ENCODE results near the gene PRKCE.

Gene PRKCE

DNA sequence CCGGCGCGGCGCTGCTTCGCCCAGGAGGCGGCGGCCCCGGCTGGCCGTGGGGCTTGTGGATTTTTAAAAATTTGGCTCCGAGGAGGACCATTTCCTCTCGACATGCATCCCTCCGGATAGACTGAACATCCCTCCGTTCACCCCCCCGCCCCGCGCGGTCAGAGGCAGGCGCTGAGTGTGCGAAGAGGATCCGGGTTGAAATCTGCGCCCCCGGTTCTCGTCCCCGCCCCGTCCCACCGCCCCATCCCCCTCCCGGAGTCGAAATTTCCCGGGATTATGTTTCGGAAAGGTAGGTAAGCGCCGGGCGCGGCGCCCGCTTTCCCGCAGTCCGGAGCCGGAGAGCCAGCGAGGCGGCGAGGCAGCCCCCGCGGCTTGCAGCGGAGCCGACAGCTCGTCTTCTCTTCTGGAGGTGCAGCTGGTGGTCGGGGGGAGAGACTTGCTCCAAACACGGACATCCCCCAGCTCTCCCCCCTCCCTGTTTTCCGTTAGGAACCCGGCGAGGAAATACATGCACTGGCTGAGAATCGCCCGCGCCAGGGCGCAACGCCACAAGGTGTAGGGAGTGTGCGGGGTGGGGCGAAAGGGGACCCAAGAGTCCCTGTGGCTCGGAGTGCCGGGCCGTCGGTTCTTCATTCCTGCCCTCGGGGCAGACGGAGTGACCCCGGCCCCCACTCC, at the start of gene PRKCE:
TSS of gene PRKCE (plus strand) at position 261 of the 675 bp plus-strand sequence.
- DNase-seq = peak; percentile 42

DNA sequence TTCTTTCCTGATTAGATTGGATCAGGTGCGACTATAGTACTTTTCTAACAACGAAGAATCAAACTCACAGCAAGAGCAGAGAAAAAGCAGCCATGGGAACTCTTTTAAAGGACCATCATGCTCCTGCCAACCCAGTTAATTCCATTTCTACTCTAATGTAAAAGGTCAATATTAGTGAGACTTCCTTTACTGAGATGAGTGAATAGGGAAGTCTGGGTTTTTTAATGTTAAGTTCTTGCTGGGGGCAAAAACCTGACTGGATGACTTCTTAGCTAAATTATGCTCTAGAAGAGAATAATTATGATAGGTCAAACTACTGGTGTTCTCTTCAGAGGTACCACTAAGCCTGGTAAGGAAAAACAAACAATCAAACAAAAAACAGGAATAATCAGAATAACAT, 48.9 kb upstream of the PRKCE start:
- DNase-seq = no peak

DNA sequence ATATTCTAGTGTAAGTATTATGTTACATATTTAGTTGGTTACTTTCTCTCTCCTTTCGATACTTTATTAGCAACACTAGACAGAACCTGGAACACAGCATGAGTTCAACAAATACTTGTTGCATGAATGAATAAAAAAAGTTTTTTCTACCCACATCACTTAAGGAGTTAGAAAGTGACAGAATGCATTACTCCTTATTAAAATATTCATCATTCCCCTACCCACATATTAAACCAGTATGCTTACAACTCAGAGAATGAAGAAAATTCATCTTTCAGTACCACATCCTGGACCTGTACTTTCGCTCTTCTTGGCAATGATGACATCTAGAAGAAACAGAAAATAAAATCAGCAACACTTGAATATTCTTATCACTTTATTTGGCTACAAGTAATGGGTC, 46.4 kb upstream of the PRKCE start:
- no peak for DNase-seq

- DNase-seq = no peak
Observed at GRCh38 chr2:45606796-45607195, 44.7 kb upstream of the PRKCE start.

DNA sequence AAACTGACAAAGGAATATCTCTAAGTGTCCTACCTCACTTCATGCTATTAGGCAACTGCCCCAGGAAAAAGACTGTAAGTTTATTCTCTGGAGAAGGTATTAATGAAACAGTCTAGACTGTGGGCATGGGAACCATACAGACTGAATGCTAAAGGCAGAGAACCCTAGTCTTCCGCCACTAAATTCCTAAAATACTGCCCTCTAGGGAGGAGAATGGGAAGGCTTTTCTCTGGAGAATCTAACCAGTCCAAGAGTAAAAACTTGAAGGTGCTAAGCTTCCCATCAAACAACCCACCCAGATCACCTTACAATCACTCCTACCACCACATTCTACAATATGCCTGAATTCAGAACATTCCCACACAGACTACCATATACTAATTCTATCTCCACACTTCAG, 43.8 kb upstream of the PRKCE start:
- DNase-seq = no peak

GRCh38 chr2:45610281-45611019, 41.0 kb upstream of the PRKCE start:
- DNase-seq = peak; percentile 16

DNA sequence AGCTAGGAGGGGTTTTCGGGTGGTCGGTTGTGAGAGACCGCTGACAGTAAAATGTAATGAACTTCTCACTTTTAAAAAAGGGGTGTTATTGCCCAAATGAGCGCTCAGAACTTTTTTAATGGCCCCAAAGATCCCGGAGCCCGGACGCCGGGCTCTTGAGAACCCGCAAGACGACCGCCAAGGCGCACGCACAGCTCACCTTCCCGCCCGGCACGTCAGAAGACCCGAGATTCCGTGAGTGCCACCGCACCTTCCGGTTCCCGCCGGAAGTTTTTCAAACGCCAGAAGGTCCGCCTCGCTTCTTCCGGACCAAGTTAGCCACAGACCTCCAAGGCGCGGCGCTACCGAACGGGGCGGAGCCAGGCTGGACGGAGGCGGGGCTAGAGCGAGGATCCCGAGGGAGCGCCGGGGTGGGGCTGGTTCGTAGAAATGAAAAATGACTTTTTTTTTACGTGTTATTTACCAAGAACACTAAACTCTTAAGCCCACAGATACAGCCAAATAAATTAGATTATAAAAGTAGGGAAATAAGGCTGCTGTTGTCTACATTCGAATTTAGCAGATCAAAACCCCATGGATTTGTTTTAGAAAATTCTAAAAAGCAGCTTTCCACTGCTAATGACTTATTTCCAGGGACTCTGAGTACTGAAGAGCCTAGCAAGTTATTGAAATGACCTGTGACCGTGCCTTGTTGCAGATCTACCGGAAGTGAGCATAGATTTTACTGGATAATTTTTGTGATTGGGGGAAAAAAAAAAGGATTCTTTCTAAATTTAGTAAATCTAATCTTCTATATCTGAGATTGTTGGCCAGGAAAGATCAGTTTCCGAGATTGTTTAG, 40.2 kb upstream of the PRKCE start, which contains the start of gene SRBD1:
TSS of gene SRBD1 (minus strand) at position 248 of the 840 bp plus-strand sequence. CDS start 5,826 bp downstream, outside the sequence.
- peak; percentile 85 for DNase-seq

- DNase-seq = peak; percentile 65
Observed at GRCh38 chr2:45612285-45612684, 39.2 kb upstream of the PRKCE start.

- peak; percentile 34 for DNase-seq
Observed at GRCh38 chr2:45612731-45613130, 38.7 kb upstream of the PRKCE start.

GRCh38 chr2:45614330-45614729, 37.1 kb upstream of the PRKCE start:
- no peak for DNase-seq

- DNase-seq = no peak
Observed at GRCh38 chr2:45614871-45615415, 36.5 kb upstream of the PRKCE start.

- peak; percentile 14 for DNase-seq
Observed at GRCh38 chr2:45616658-45617411, 34.6 kb upstream of the PRKCE start.

DNA sequence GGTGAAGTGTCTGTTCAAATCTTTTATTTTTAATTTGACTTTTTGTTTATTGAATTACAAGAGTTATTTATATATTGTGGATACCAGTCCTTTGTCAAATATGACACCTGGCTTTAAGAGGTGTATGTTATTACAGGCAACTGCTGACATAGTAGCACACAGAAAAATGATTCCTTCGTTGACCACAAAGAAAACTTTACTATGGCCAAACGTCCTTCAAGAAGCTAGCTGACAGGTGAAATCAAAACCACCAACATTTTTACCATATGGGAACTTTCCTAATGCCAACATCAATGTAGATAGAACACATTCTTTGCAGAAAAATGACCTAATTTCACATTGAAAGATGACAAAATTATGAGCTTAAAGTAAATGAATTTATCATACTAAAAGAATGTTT, 34.0 kb upstream of the PRKCE start:
- no peak for DNase-seq

DNA sequence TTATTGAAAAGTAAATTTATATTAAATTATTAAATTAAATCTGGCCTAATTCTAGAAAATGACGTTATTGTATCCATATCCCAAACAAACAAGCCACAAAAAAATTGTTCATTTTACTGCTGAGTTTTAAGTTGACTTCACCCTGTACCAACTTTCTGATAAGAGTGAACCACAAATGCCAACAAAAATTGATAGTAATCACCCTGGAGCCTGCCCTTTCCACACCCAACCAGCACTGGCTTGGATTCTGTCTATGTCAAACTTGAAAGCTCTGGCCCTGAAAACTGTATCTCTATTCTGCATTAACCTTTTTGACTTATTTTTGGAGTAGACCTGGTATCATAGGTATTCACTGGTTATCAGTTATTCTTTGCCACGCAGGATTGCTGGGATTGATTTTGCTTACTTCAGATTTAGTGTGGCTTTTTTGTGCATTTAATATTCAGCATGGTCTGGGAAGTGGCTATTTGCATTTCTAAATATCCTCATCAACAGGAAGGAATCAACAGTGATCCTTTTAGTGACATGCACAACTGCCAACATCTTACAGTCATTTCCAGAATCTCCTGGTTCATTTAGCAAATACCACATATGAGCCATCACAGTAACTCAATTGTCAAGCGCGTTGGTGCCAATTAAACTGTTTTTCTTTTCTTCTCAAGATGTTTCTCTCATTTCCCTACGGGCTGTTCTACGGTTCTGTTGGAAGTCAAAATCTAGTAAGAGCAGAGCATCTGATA, 29.0 kb upstream of the PRKCE start:
- DNase-seq = no peak

DNA sequence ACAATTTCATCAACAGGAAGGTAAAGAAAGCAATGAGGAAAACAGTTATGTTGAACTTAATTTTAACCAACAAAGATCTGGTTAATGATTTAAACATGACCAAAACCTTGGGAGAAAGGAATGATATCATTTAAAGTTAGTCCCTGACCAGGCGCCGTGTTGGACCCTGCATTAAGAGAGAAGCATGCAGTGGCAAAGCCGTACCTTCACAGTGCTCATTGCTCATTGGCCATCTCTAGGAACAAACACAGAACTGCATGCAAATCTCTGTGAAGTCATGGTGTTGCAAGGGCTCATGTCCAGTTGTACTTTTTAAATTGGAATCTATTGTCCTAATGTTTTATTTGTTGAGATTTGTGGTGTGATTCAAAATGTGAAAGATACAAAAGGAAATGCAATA, 28.4 kb upstream of the PRKCE start:
- DNase-seq = no peak

DNA sequence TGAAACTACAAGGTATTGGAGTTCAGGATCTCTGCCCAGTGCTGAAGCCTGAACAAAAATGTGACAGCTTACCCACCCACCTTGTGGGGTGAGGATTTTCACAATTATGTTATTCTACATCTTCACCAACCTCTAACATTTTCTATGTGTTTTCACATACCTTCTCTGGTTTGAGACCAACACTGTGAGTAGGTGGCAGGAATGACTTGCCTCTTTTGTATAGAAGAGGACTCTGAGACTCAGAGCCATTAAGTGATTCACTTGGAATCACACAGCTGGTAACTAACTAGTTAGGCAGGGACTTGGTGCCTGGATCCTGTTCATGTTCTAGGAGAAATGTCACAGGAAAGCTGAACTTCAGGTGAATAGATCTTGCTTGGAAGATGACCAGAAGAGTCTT, 25.7 kb upstream of the PRKCE start:
- DNase-seq = no peak

DNA sequence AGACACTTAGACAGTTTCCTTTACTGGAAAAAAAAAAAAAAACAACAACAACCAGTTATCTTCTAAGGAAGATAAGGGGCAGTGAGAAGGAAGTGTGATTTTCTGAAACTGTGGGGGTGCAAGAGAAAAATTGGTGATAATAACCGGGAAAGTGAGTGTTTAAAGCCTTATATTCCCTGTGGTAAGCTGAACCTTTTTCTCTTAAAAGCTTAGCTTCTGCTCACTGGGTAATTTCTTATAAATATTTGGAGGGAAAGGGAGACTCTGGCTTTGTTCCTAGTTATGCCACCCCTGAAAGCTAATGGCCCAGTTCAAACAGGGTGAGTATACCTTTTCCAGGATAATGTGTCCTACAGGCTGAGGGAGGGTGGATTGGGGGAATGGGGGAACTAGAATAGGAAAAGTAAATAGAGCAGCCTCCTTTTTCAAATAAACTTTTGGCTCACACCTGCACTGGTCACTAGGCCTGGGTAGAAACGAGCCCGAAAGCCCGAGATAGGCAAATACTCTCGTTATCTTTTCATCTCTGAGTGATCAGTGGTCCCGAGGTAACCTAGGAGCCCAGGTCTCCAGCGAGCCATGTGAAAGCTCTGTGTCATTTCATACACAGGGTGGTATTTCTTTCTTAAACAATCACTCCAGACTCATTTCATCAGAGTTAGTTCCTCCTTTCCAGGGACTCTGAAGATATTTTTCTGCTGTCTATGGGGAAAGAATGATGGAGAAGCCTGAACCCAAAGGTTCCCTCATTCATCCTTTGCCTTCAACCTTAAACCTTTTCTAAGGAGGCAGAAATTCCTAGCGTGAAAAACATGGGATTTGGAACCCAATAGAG, 24.9 kb upstream of the PRKCE start:
- no peak for DNase-seq

DNA sequence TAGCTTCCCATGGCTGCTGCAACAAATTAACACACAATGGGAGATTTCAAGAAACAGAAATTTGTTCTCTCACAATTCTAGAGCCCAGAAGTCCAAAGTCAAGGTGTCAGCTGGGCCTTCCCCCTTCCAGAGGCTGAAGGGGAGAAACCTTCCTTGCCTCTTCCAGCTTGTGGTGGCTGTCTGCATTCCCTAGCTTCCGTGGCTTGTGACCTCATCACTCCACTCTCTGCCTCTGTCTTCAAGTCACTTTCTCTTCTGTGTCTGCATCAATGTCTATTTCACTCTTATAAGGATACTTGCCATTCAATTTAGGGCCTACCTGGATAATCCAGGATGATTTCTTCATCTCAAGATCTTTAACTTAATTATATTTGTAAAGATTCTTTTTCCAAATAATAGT, 23.6 kb upstream of the PRKCE start:
- DNase-seq = peak; percentile 37

- DNase-seq = no peak
Observed at GRCh38 chr2:45629971-45630370, 21.5 kb upstream of the PRKCE start.

DNA sequence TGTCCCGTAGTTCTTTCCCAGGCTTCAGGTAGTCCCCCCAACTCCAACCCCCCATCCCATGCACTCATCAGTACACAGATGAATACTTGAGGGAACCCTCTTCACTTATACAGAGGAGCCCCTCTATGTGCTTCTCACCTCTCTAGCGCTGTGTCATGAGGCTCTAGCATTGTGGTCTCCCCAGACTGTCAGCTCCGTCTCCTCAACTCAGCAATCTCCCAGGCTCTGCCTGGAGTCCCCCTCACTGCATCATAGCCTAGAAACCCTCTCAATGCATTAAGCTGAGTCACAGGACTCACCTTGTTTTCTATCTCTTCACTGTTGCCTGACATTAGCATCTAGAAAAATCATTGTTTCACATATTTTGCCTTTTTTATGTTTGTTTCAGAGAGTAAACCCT, 20.2 kb upstream of the PRKCE start:
- DNase-seq = no peak

GRCh38 chr2:45631955-45632354, 19.5 kb upstream of the PRKCE start:
- DNase-seq = no peak

Measured in kidney glomerular epithelial cell (primary cell).